Skin of body (tissue), 2 donors: ENCODE measurements around the gene MYO1A. TPM values are rescaled to one million over a fixed set of nuclear protein-coding genes. Genes with fewer than 3 reads are reported as not detected.
"Not testable (repeated sequence)": the region's sequence is repeated elsewhere in the genome, so short reads cannot be mapped to it uniquely, and the experiment has no call there.

Source experiments
- DNase-seq: peaks from one replicate; lab custom pipeline; 2025; lab: John Stamatoyannopoulos, UW
- total RNA-seq: library from RNA; depleted of rRNA; stranded (reverse); fragments of >200 nt; gene quantifications from one replicate; pipeline ENCODE4 v1.2.3, GENCODE V29; 2014

MYO1A gene
- total RNA-seq, 1 donor from 2014 or later = 0.69 TPM

DNA sequence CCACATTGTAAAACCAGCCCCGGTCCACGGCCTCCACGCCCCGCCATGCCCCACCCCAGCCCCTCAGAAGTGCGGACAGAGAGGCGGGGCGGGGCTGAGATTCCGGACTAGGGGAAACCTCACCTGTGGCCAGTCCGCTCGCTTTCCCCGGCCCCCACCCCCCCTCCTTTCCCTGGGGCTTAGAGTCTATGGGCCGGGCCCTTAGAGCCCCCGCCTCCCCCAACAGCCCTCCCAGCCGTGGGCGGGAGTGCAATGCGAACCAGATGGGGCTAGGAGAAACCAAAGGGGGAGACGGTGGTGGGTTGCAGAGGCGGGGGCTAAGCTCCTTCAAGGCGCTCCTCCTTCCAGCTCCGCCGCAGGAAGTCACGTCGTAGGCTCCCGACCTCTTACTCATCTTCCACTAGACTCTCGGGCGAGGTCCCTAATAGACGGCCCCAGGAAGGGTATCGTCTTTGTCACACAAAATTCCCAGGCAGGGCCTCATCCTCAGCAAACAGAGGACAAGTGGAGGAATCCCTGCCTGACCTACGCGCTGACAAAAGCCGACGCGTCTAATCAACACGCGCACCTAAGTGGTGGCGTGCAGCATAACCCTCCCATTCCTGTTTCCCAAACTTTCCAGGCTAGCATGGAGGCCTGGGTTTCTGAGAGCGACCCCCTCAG is 37.9 kb upstream of the MYO1A start:
- peak; percentile 97 for DNase-seq

DNA sequence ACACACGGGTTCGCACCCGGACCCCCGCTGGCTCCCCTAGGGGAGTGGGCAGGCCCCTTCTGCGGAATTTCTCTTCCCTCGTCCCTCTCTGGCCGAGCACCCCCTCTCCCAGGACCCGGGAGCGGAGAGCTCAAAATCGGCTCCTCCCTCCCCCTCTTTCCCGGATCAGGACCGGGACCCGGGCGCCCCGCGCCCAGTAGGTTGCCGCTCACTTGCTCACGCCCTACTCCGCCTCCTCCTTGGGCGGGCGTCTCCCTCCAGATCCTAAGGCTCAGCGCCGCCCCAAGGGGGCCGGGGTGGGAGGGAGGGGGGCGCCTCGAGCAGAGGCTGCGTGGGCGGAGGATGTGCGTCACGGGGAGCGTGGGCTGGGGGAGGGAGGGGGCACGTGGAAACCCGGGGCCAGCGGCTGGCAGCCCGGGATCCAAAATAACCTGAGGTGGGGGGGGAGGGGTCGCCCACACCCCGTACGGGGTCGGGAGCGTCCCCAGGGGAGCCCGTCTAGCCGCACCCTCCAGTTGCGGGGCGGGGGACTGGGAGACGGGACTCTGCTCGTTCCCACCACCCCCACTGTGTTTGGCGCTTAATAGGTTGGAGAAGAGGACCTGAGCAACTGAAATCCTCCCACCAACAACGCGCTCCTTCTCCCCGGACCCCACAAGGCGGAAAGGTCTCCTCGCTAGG is 37.2 kb upstream of the MYO1A start:
- DNase-seq = peak; percentile 90

DNA sequence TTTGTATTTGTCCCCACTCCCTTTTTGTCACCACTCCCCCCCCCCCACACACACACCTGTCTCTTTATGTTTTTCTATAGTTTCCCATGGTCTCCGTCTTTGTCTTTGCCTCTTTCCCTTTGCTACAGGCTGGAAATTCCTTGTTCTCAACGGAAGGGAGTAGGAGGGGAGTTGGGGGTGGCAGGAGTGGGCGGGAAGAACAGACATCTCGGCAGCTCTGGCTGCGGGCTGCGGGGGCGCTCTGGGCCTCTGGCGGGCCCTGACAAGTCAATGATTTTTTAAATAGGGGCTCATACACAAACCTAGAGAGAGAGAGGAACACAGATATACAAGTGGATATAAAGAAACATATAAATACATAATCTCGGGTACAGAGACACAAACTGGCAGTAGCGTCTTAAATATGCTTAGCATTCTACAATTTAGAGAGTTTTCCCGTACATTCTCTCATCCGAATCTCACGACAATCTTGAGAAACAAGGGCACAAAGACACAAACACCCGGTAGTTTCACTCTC is 36.6 kb upstream of the MYO1A start:
- DNase-seq = peak; percentile 87

DNA sequence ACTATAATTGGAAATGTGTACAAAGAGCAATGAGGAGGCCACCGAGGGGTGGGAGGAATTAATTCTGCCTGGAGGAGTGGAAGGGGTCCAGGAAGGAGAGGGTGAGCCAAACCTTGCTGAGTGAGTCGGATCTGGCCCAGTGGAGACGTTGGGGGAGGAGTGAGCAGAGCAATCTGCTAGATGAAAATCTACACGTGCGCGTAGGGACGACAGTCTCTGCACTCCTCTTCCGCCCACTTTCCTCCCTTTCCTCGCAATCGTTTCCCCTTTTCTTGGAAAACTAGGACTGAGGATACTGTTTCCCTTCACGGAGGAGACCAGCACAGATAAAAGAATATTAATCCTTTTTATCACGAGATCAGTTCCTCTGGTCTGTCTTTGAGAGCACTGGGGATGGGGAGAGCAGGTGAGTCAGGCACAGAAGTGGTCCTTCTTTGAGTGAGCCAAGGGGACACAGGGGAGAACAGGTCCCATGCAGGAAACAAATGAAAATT is 36.1 kb upstream of the MYO1A start:
- DNase-seq = peak; percentile 87

DNA sequence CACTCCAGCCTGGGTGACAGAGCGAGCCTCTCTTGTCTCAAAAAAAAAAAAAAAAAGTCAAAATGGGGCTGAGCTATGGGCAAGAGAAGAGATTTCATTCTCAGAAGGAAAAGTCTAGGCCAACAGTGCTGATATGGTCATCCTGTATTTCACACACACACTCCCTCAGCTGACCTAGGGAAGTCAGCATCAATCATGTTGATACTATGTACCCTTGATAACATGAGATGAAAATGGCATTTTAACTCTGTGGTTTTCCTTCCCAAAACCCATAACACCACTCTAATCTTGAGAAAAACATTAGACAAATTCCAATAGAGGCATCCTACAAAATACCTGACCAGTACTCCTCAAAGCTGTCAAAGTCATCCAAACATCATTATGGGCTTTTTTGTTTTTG is 30.9 kb upstream of the MYO1A start:
- no peak for DNase-seq

DNA sequence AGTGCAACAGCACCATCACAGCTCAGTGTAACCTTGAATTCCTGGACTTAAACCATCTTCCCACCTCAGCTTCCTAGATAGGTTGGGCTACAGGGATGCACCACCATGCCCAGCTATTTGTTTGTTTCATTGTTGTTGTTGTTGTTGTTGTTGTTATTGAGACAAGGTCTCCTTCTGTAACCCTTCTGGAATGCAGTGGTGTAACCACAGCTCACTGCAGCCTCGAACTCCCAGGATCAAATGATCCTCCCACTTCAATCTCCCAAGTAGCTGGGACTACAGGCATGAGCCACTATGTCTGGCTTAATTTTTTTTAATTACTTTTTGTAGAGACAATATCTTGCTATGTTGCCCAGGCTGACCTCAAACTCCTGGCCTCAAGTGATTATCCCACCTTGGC is 29.9 kb upstream of the MYO1A start:
- no peak for DNase-seq

DNA sequence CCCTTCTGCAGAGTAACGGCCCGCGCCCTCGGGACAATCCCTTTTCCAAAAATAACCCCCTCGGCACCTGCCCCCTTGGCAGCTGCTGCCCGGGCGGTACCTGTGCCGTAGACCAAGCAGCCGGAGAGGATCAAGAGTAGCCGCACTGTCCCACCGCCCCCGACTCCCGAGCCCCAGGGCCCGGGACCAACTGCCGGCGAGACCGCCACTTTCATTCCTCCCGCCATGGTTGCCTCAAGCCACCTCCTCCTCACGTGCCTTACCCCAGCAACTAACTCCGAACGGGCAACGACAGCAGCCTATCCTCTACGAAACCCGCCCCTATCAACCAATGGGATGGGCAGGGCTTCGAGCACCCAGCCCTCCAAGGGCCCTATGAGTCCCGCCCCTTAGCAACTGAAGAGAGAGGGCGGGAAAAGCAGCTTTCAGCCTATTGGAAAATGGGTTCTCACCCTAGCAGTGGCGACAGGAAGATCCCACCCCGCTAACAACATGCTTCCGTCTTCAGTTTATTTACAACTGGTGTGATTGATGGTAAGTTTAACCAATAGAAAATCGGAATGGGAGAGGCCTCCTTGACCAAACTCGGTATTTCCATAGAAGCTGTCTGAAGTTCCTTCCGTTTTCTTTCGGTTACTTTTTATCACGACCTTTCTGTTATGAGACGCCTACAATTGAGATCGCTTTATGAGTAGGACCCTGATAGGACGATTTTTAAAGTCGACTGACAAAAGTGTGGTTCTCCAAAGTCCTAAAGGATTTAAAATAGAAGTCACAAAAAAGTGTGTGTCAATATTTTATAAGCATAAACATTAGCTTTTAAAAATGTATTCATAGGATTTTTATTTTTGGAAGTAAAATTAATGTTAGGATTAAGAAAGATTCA is 28.8 kb upstream of the MYO1A start, which contains the start of gene NEMP1:
NEMP1 (minus strand) TSS at position 273 of the 886 bp plus-strand sequence; CDS start at position 227, 46 bp downstream.
- peak; percentile 100 for DNase-seq

DNA sequence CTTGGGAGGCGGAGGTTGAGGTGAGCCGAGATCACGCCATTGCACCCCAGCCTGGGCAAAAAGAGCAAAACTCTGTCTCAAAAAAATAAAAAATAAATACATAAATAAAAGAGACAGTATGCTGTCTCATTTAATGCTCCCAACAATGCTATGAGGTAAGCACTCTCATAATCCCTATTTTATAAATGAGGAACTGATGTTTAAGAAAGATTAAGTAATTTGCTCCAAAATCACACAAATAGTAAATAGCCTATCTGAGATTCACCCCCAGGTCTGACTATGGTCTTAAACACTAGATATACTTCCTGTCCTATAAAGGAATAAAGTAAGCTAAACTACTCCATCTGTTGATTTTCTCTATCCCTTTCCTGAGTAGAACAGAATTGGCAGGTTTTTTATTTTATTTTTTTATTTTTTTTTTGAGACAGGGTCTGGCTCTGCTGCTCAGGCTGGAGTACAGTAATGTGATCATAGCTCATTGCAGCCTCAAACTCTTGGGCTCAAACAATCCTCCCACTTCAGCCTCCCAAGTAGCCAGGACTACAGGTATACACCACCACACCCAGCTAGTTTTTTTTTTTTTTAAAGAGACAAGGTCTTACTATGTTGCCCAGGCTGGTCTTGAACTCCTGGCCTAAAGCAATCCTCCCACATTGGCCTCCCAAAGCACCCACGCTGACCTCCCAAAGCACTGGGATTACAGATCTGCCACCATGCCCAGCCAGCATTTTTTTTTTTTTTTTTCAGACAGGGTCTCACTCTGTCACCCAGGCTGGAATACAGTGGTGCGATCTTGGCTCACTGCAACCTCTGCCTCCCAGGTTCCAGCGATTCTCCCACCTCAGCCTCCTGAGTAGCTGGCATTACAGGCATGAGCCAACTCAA is 23.9 kb upstream of the MYO1A start:
- not testable (repeated sequence) for DNase-seq

DNA sequence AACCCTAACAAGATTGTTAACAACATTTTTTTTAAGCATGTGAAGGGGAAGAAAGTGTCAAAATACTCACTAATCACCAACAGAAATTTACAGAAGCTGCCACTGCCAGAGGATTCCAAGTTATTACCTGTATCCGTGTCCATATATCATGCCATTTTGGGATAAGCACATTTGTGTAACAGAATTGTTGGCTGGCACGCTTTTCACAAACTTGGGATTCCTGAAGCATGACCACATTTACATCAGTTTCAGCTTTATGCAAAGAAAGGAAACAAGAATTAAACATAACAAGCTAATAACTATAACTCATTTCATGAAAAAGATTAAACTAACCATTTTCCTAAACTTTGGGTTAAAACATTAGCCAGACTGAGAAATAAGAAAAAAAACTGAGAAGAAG is 22.7 kb upstream of the MYO1A start:
- DNase-seq = peak; percentile 57

DNA sequence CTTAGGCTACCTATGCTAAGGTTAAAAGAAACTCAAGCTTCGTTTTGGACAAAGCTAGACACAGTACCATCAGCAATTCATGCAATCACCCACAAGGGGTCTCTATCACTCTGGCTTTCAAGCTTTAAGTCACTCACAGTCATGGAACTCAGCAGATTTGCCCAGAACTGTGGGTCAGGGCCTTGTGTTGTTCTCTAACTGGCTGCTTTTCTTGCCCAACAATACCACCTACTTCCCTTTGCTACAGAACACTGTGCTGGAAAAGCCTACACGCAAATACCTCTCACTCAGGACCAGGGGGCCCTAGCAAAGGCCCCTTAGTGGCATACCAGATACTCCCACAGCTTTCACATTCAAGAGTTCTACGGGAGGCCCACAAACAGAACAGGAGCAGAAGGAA is 19.6 kb upstream of the MYO1A start:
- DNase-seq = peak; percentile 85

DNA sequence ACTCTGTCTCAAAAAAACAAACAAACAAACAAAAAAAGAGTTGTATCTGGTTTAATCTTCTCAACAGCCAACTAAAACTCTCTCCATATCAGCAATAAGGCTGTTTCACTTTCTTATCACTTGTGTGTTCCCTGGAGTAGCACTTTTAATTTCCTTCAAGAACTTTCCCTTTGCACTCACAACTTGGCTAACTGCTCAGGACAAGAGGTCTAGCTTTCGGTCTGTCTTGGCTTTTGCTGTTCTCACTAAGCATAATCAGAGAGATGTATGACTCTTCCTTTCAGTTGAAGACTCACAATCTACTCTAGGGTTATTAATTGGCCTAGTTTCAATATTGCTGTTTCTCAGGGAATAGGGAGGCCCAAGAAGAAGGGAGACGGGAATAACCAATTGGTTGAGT is 16.3 kb upstream of the MYO1A start:
- no peak for DNase-seq

DNA sequence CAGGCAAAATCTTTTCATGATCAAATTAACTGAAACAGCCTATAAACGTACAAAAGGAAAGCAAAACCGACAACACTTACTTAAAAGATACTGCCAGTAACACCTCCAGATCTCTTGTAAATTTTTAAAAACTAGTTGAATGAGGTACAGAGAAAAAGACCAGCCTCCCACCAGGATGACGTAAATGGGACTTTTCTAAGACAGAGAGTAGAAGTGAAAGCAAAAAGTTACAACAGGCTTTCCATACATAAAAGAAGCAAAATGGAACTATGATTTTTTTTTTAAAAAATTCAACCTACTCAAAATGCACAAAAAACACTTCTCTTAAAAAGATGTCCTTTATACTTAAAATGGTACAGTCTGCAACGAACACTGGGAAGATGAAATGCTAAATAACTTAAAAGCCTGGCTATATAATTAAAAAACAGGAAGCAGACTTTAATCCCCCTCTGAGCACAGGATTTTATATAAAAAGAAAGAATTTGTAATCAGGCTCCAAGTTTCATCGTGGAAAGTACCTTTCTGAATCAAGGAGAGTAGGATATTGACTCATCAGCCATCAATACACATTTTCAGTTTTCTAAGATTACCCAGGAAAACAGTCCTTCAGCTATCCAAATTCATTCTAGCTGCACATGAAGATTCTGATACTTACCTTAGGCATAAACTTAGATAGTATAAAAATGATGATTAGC is 14.2 kb upstream of the MYO1A start:
- DNase-seq = no peak

DNA sequence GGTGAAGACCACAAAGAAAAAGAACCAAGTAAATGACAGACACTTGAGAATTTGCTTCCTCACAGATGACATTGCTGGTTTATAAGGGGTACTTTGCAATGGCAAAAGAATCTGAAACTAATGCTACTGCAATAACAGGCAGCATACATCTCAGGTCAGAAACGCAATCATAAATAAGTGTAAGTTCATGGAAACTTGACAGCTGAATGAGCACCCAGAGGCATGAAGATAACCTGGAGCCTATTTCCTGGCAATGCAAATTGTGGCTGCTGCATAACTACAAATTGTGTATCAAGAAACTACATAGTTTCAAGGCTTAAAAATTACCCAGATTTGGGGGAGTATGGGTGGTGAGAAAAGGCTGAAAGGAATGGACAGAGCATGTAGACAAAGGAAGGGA is 8.5 kb upstream of the MYO1A start:
- no peak for DNase-seq

DNA sequence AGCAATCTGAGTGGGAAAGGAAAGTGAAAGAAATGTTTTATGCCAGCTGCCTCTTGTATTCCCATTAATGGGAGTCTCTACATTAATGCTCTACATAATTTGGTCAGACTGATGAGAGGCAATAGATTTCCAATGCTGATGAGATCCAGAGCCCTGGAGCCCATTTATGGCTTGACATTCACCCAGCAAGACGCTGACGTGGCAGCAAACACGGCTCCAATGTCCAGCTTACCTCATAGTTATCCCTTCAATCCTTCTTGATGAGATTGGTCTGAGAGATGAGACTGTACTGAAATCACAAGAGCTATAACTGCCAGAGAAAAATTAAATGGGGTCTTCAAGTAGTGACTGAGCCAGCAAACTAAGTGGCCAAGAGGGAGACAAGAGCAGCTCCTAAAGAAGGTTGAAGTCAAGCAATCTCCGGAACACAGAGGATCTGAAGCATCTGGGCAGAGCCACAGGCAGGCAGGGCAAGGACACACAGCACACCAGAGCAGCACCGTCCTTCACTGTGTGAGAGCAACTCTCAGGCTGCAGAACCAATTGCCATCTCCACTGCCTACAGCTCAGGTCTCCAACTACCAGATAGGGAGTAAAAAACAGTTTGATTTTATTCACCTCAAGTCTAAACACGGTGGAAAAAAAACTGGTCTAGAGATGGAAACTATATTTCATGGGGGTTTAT is 7.3 kb upstream of the MYO1A start:
- no peak for DNase-seq

DNA sequence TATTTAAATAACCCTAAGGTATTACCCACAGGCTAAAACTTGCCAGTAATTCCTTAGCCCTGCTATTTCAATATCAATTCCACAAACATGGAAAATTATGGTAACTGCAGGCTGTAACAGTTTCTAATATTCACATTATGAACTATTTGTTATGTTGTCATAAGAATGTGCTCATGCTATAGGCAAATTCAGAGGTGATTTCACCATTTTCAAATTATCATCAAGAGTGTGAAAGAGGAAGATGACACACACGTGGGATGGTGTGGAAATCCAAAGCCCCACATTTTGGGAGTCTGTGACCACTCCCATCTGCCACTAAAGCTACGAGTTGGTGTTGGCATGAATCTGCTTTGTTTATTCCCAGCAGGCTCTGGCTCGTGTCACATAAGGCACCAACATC is 5.9 kb upstream of the MYO1A start:
- no peak for DNase-seq

DNA sequence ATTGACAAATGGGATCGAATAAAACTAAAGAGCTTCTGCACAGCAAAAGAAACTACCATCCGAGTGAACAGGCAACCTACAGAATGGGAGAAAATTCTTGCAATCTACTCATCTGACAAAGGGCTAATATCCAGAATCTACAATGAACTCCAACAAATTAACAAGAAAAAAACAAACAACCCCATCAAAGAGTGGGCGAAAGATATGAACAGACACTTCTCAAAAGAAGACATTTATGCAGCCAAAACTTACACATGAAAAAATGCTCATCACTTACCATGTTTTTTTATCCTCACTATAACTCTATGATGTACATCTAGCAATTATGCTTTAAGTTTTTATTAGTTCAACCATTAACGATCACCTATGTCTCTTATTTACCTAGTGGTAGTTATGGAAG is 4.0 kb upstream of the MYO1A start:
- not testable (repeated sequence) for DNase-seq

DNA sequence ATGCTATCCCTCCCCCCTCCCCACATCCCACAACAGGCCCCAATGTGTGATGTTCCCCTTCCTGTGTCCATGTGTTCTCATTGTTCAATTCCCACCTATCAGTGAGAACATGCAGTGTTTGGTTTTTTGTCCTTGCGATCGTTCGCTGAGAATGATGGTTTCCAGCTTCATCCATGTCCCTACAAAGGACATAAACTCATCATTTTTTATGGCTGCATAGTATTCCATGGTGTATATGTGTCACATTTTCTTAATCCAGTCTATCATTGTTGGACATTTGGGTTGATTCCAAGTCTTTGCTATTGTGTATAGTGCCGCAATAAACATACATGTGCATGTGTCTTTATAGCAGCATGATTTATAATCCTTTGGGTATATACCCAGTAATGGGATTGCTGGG is 3.2 kb upstream of the MYO1A start:
- not testable (repeated sequence) for DNase-seq

DNA sequence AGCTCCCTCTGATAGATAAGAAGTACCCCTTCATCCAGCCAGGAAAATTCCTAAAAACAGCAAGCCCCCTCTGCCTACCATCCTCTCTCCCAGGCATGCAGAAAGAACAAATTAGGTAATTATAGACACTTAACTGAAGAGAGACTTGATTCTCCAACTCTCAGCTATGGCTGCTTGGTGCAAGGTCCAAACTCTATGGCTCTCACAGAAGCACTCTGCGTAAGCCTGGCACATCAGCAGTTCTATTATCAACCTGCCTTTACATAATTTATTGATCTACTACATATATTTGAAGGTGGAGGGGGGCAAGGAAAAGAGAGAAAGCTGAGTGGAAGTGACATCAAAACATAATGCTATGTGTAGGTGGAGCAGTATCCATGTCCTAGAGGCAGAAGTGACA is 1.1 kb upstream of the MYO1A start:
- no peak for DNase-seq

DNA sequence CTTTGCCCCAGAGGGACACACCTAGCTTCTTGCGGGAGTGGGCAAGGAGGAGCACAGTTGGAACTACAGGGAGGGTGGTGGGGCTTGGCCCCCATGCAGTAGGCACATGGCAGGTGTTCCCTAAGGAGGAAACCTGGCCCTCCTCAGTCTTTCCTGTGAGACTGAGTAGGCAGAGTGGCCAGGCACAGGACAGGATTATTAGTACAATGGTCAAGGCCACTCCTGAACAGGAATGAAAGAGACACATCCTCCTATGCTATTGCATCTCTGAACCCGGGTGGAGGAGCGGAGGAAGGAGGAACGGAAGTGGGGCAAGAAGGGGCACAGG is 846 bp downstream of the MYO1A start:
- DNase-seq = no peak
